IPS-11a (cell line): ENCODE data around the gene HELZ.
"Not testable (repeated sequence)": the region's sequence is repeated elsewhere in the genome, so short reads cannot be mapped to it uniquely, and the experiment has no call there.

Source experiments
- H3K4me3 ChIP-seq: one replicate; pipeline ENCODE4 v1.5.1; 2013; ENCODE audit warnings: low read depth, low read length, control low read depth

Gene HELZ

GRCh38 chr17:67123699-67124098 is 121.3 kb downstream of the HELZ start:
- no peak overlapping the region for H3K4me3 ChIP-seq

GRCh38 chr17:67121316-67121891 is 123.6 kb downstream of the HELZ start:
- H3K4me3 ChIP-seq, result no peak overlapping the region

- no peak overlapping the region for H3K4me3 ChIP-seq
Measured at GRCh38 chr17:67119102-67119501, 125.9 kb downstream of the HELZ start.

GRCh38 chr17:67116045-67116575 is 128.9 kb downstream of the HELZ start:
- H3K4me3 ChIP-seq, result no peak overlapping the region

- H3K4me3 ChIP-seq, result no peak overlapping the region
Measured at GRCh38 chr17:67115401-67115800, 129.6 kb downstream of the HELZ start.

- H3K4me3 ChIP-seq, result no peak overlapping the region
Measured at GRCh38 chr17:67113486-67113885, 131.5 kb downstream of the HELZ start.

- H3K4me3 ChIP-seq, result no peak overlapping the region
Measured at GRCh38 chr17:67111808-67112207, 133.2 kb downstream of the HELZ start.

GRCh38 chr17:67111327-67111726 is 133.7 kb downstream of the HELZ start:
- no peak overlapping the region for H3K4me3 ChIP-seq

- H3K4me3 ChIP-seq, result no peak overlapping the region
Measured at GRCh38 chr17:67110619-67111018, 134.4 kb downstream of the HELZ start.

GRCh38 chr17:67109111-67109510 is 135.9 kb downstream of the HELZ start:
- no peak overlapping the region for H3K4me3 ChIP-seq

- no peak overlapping the region for H3K4me3 ChIP-seq
Measured at GRCh38 chr17:67107811-67108775, 136.9 kb downstream of the HELZ start.

GRCh38 chr17:67107171-67107570 is 137.8 kb downstream of the HELZ start:
- H3K4me3 ChIP-seq, result no peak overlapping the region

GRCh38 chr17:67105213-67105612 is 139.8 kb downstream of the HELZ start:
- H3K4me3 ChIP-seq, result no peak overlapping the region

GRCh38 chr17:67104641-67105040 is 140.4 kb downstream of the HELZ start:
- H3K4me3 ChIP-seq, result not testable (repeated sequence)

- H3K4me3 ChIP-seq, result no peak overlapping the region
Measured at GRCh38 chr17:67098006-67098405, 147.0 kb downstream of the HELZ start.

GRCh38 chr17:67096609-67097008 is 148.4 kb downstream of the HELZ start:
- H3K4me3 ChIP-seq, result no peak overlapping the region

GRCh38 chr17:67095803-67096202 is 149.2 kb downstream of the HELZ start:
- H3K4me3 ChIP-seq, result no peak overlapping the region

- not testable (repeated sequence) for H3K4me3 ChIP-seq
Measured at GRCh38 chr17:67095291-67095690, 149.7 kb downstream of the HELZ start.

GRCh38 chr17:67093348-67093747 is 151.6 kb downstream of the HELZ start:
- H3K4me3 ChIP-seq, result no peak overlapping the region

GRCh38 chr17:67092710-67093109 is 152.3 kb downstream of the HELZ start:
- H3K4me3 ChIP-seq, result not testable (repeated sequence)

GRCh38 chr17:67092291-67092690 is 152.7 kb downstream of the HELZ start:
- H3K4me3 ChIP-seq, result no peak overlapping the region

GRCh38 chr17:67090341-67090740 is 154.7 kb downstream of the HELZ start:
- no peak overlapping the region for H3K4me3 ChIP-seq
